K562 (cell line): ENCODE data around the gene MLXIPL. TPM values are rescaled to one million over a fixed set of nuclear protein-coding genes. Genes with fewer than 3 reads are reported as not detected.

ENCODE experiments used
- ATAC-seq: fragments of 200-7000 bp; cut with Tn5 transposase; 3 replicates; pipeline ENCODE4 v1.9.1; 2020; ENCODE audit warnings: moderate library complexity
- BruUV-seq: library from RNA; stranded (reverse); fragments of 400-500 nt; replicated peaks from 2 replicates; lab custom pipeline; 2021; lab: Mats Ljungman, UMichigan
- CTCF ChIA-PET: fragments of 300-600 bp; formaldehyde crosslinking; extraction: SDS; loops from one replicate; lab custom pipeline; 2021; ENCODE audit warnings: low intra/inter-chr PET ratio; lab: Yijun Ruan, JAX
- POLR2A ChIA-PET: fragments of 300-600, 350-650 bp; sonication (Branson Sonifier 250); formaldehyde crosslinking; extraction: SDS; loops from one replicate; lab custom pipeline; 2021; ENCODE audit warnings: antibody characterized with exemption, inconsistent platforms; lab: Yijun Ruan, JAX
- DNase-seq, 4 experiments: peaks; one replicate each; pipeline versions ENCODE4 v3.0.0 to v3.0.0-alpha.2; 2011 to 2018; ENCODE audit warnings: low spot score in 3 of 4, mixed read lengths in 3 of 4; ENCODE audit errors: extremely low read depth in 1 of 4
- FAIRE-seq: peaks from 2 replicates; lab custom pipeline; 2011; peaks lifted over from hg19 to GRCh38; lab: Jason Lieb, UNC
- H2AFZ ChIP-seq: 2 replicates; pipeline ENCODE4 v1.6.0; 2011; ENCODE audit warnings: low read depth, low read length, control low read depth, inconsistent platforms
- H3K27ac ChIP-seq: fragments of 200-600 bp; 3 replicates; pipeline ENCODE4 v1.8.0; 2011; ENCODE audit warnings: low read depth, mild to moderate bottlenecking, control low read depth, inconsistent platforms, low read length, moderate library complexity, mixed read lengths; ENCODE audit errors: extremely low read depth
- H3K27me3 ChIP-seq, 2 experiments: fragments of 300-600 bp in 1 of 2; 2 replicates in 1 of 2; 3 replicates in 1 of 2; pipeline versions ENCODE4 v1.6.0 to v1.8.0; 2011; ENCODE audit warnings: inconsistent platforms in 2 of 2, low read length in 2 of 2, mild to moderate bottlenecking in 1 of 2, mixed read lengths in 1 of 2, moderate library complexity in 1 of 2; ENCODE audit not compliant: control insufficient read depth in 2 of 2, insufficient read depth in 2 of 2
- H3K36me3 ChIP-seq: fragments of 300-600 bp; 3 replicates; pipeline ENCODE4 v1.8.0; 2011; ENCODE audit warnings: mild to moderate bottlenecking, low read length, inconsistent platforms; ENCODE audit not compliant: control insufficient read depth, insufficient read depth
- H3K4me1 ChIP-seq, 2 experiments: fragments of 200-600 bp in 1 of 2; replicated peaks in 1 of 2; 2 replicates in 1 of 2; 3 replicates in 1 of 2; pipeline versions ENCODE4 v1.5.1 to v1.8.0; 2011; ENCODE audit warnings: inconsistent platforms in 2 of 2, low read length in 2 of 2, mild to moderate bottlenecking in 1 of 2, mixed read lengths in 1 of 2, moderate library complexity in 1 of 2; ENCODE audit not compliant: control insufficient read depth in 2 of 2, insufficient read depth in 2 of 2
- H3K4me2 ChIP-seq: 2 replicates; pipeline ENCODE4 v1.6.1; 2011; ENCODE audit warnings: low read length, control low read depth, inconsistent platforms, mixed read lengths; ENCODE audit not compliant: insufficient read depth
- H3K4me3 ChIP-seq: fragments of 200-600 bp; sonication (generic), shearing (Covaris generic); 2 replicates; pipeline ENCODE4 v1.5.1; 2016; ENCODE audit warnings: control low read depth, inconsistent platforms
- H3K79me2 ChIP-seq: fragments of 200-600 bp; 3 replicates; pipeline ENCODE4 v1.8.0; 2011; ENCODE audit warnings: low read length, inconsistent platforms; ENCODE audit not compliant: control insufficient read depth, insufficient read depth
- H3K9ac ChIP-seq, 2 experiments: 2 replicates each; pipeline versions ENCODE4 v1.6.0 to v1.6.1; 2011; ENCODE audit warnings: low read depth in 2 of 2, low read length in 2 of 2, control low read depth in 1 of 2, inconsistent platforms in 1 of 2, mild to moderate bottlenecking in 1 of 2, mixed read lengths in 1 of 2; ENCODE audit not compliant: insufficient read depth in 1 of 2
- H3K9me1 ChIP-seq: one replicate; pipeline ENCODE4 v1.6.0; 2011; ENCODE audit warnings: inconsistent platforms, mild to moderate bottlenecking, low read length, moderate library complexity; ENCODE audit not compliant: control insufficient read depth, insufficient read depth
- H3K9me3 ChIP-seq: replicated peaks from 2 replicates; pipeline ENCODE4 v1.5.1; 2011; ENCODE audit warnings: low read depth, low read length, inconsistent platforms; ENCODE audit not compliant: control insufficient read depth, insufficient read depth
- H4K20me1 ChIP-seq: replicated peaks from 2 replicates; pipeline ENCODE4 v1.6.1; 2011; ENCODE audit warnings: low read length, inconsistent platforms, mixed read lengths; ENCODE audit not compliant: control insufficient read depth, insufficient read depth
- COPS2 ChIP-seq: fragments of 450-650 bp; conservative IDR thresholded peaks from 2 replicates; pipeline ENCODE4 v1.6.1; 2016; ENCODE audit warnings: mild to moderate bottlenecking, moderate library complexity
- ELK3 ChIP-seq: fragments of 450-650 bp; formaldehyde crosslinking; IDR thresholded peaks from 2 replicates; pipeline ENCODE4 v1.4.0; 2020; ENCODE audit warnings: mild to moderate bottlenecking
- ETS2 ChIP-seq: IDR thresholded peaks from 2 replicates; pipeline ENCODE4 v1.6.1; 2016; ENCODE audit warnings: borderline replicate concordance, missing genetic modification characterization, mild to moderate bottlenecking, moderate library complexity, missing compliant biosample characterization; ENCODE audit not compliant: poor library complexity, severe bottlenecking
- FOS ChIP-seq: IDR thresholded peaks from 3 replicates; pipeline ENCODE4 v1.6.1; 2011; ENCODE audit not compliant: insufficient read length; ENCODE audit errors: extremely low read depth
- NFE2L1 ChIP-seq: fragments of 450-650 bp; IDR thresholded peaks from 2 replicates; pipeline ENCODE4 v1.6.1; 2016; ENCODE audit warnings: missing genetic modification characterization, low read depth, mild to moderate bottlenecking, missing compliant biosample characterization, moderate library complexity, borderline replicate concordance
- POLR2B ChIP-seq: fragments of 450-650 bp; IDR thresholded peaks from 2 replicates; pipeline ENCODE4 v1.6.1; 2018; ENCODE audit warnings: low read depth; ENCODE audit not compliant: partially characterized antibody
- TAL1 ChIP-seq: fragments of 450-650 bp; IDR thresholded peaks from 2 replicates; pipeline ENCODE4 v1.6.1; 2016; ENCODE audit warnings: mild to moderate bottlenecking
- ZBTB7A ChIP-seq: IDR thresholded peaks from 2 replicates; pipeline ENCODE4 v1.6.1; 2011; ENCODE audit warnings: low read depth, mild to moderate bottlenecking, low read length, moderate library complexity, borderline replicate concordance; ENCODE audit not compliant: control insufficient read depth
- ZNF165 ChIP-seq: fragments of 250-450 bp; sonication (Bioruptor Pico); IDR thresholded peaks from 2 replicates; pipeline ENCODE4 v1.4.0; 2020; ENCODE audit warnings: borderline replicate concordance
- ZNF354B ChIP-seq: fragments of 250-450 bp; sonication (Bioruptor Pico); IDR thresholded peaks from 2 replicates; pipeline ENCODE4 v1.4.0; 2020
- ZNF785 ChIP-seq: fragments of 250-450 bp; sonication (Bioruptor Pico); IDR thresholded peaks from 2 replicates; pipeline ENCODE4 v1.4.0; 2020; ENCODE audit warnings: mild to moderate bottlenecking
- WGBS: fragments of 100-300 bp; shearing (Covaris generic); methylation state at CpG from one replicate; pipeline ENCODE4 v1.1.6; 2016; ENCODE audit warnings: low coverage, mixed read lengths; ENCODE audit not compliant: insufficient coverage; ENCODE audit errors: missing lambda C conversion rate; 5-methylcytosine and 5-hydroxymethylcytosine counted together
- in situ Hi-C: fragments of 300-500 bp; cut with MboI; formaldehyde crosslinking; loops from 4 replicates; pipeline ENCODE4 v1.15.0; 2018; ENCODE audit warnings: inconsistent platforms, mixed read lengths
- intact Hi-C: fragments of 100-400 bp; cut with micrococcal nuclease; formaldehyde crosslinking; loops from 2 replicates; pipeline ENCODE4 v1.14.2; 2022
- polyA plus RNA-seq, 8 experiments: library from polyadenylated mRNA; depleted of rRNA in 4 of 8; stranded (reverse) in 5 of 8; unstranded in 3 of 8; fragments of >200 nt; fragmentation: Nextera tagmentation in 2 of 8; fragmentation: Illumina TruSeq in 1 of 8; extraction: Ambion mirVana in 2 of 8; extraction: Trizol in 1 of 8; gene quantifications; 2 replicates each; pipeline versions ENCODE4 v1.2.1 to v1.2.3, GENCODE V29; 2011 to 2014; ENCODE audit warnings: inconsistent platforms in 1 of 8, missing spikeins in 1 of 8
- total RNA-seq, 7 experiments: library from RNA; depleted of rRNA in 6 of 7; stranded (reverse); fragments of >200 nt in 6 of 7; fragmentation: Illumina TruSeq in 2 of 7; extraction: Trizol in 2 of 7; gene quantifications; 2 replicates each; pipeline versions ENCODE4 v1.2.1 to v1.2.3, GENCODE V29; 2011 to 2021; ENCODE audit warnings: low replicate concordance in 1 of 7
- TF ChIP-seq, protein P1 (sequence below): fragments of 450-650 bp; formaldehyde crosslinking; IDR thresholded peaks from 2 replicates; pipeline ENCODE4 v1.4.0; 2022; ENCODE audit warnings: missing genetic modification characterization
- TF ChIP-seq, protein P2 (sequence below): fragments of 450-650 bp; IDR thresholded peaks from 2 replicates; pipeline ENCODE4 v1.6.1; 2016
- TF ChIP-seq, protein P3 (sequence below): fragments of 450-650 bp; IDR thresholded peaks from one replicate; pipeline ENCODE4 v1.6.1; 2018; ENCODE audit warnings: mild to moderate bottlenecking, moderate library complexity; ENCODE audit not compliant: partially characterized antibody
- TF ChIP-seq, protein P4 (sequence below): IDR thresholded peaks from 2 replicates; pipeline ENCODE4 v1.6.1; 2011; ENCODE audit warnings: borderline replicate concordance, low read depth, mild to moderate bottlenecking, moderate library complexity, low read length; ENCODE audit not compliant: insufficient read depth, poor library complexity, severe bottlenecking

MLXIPL gene
- total and polyA plus RNA-seq, 9 of the 15 experiments (the other 6 are each of a cell fraction or from before 2014, with no cell fraction given): 0.11 to 18.4 (median 1.4) TPM

DNA sequence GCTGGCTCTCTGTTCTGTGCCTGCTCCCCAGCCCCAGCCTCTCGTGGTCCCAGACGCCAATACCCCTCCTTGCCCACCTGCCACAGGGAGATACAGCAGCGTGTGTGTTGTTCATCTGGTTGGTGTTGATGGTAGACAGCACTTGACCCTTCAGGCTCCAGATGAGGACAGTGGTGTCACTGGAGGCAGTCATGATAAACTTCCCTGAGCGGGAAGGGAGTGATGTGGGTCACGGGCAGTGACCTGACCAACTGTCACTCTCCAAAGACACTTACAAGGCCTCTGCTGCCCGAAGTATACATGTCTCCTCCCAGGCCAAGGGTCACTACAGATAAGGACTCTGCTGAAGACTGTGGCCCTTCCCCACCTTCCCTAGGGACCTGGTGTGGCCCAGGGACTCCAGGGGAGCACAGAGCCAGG, 51.5 kb downstream of the MLXIPL start:
- Histone ChIP-seq H3K9me1 (peaks cover 9% of the 10 kb centered on the region), H3K36me3 (peaks cover 79% of the 10 kb centered on the region)
- TF ChIP-seq ZBTB7A (no peak), ZNF785 (CRISPR knock-in tag) (no peak), COPS2 (no peak), ZNF354B (no peak), FOS (no peak), TAL1 (peak; percentile 74; the same call in 1 of the 2 replicates), ELK3 (CRISPR knock-in tag) (no peak), POLR2B (no peak), ETS2 (tag) (no peak), NFE2L1 (no peak), ZNF165 (CRISPR knock-in tag) (no peak)
- TF ChIP-seq, protein P1, sequence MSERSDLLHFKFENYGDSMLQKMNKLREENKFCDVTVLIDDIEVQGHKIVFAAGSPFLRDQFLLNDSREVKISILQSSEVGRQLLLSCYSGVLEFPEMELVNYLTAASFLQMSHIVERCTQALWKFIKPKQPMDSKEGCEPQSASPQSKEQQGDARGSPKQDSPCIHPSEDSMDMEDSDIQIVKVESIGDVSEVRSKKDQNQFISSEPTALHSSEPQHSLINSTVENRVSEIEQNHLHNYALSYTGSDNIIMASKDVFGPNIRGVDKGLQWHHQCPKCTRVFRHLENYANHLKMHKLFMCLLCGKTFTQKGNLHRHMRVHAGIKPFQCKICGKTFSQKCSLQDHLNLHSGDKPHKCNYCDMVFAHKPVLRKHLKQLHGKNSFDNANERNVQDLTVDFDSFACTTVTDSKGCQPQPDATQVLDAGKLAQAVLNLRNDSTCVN (CRISPR knock-in tag): no peak
- TF ChIP-seq, protein P2, sequence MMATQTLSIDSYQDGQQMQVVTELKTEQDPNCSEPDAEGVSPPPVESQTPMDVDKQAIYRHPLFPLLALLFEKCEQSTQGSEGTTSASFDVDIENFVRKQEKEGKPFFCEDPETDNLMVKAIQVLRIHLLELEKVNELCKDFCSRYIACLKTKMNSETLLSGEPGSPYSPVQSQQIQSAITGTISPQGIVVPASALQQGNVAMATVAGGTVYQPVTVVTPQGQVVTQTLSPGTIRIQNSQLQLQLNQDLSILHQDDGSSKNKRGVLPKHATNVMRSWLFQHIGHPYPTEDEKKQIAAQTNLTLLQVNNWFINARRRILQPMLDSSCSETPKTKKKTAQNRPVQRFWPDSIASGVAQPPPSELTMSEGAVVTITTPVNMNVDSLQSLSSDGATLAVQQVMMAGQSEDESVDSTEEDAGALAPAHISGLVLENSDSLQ: peak; percentile 91
- TF ChIP-seq, protein P3, sequence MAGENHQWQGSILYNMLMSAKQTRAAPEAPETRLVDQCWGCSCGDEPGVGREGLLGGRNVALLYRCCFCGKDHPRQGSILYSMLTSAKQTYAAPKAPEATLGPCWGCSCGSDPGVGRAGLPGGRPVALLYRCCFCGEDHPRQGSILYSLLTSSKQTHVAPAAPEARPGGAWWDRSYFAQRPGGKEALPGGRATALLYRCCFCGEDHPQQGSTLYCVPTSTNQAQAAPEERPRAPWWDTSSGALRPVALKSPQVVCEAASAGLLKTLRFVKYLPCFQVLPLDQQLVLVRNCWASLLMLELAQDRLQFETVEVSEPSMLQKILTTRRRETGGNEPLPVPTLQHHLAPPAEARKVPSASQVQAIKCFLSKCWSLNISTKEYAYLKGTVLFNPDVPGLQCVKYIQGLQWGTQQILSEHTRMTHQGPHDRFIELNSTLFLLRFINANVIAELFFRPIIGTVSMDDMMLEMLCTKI: no peak
- TF ChIP-seq, protein P4, sequence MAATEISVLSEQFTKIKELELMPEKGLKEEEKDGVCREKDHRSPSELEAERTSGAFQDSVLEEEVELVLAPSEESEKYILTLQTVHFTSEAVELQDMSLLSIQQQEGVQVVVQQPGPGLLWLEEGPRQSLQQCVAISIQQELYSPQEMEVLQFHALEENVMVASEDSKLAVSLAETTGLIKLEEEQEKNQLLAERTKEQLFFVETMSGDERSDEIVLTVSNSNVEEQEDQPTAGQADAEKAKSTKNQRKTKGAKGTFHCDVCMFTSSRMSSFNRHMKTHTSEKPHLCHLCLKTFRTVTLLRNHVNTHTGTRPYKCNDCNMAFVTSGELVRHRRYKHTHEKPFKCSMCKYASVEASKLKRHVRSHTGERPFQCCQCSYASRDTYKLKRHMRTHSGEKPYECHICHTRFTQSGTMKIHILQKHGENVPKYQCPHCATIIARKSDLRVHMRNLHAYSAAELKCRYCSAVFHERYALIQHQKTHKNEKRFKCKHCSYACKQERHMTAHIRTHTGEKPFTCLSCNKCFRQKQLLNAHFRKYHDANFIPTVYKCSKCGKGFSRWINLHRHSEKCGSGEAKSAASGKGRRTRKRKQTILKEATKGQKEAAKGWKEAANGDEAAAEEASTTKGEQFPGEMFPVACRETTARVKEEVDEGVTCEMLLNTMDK: no peak

More for the DNA sequence above, 51.5 kb downstream of the MLXIPL start:
- intact Hi-C loops (no loop called here), in situ Hi-C loops (no loop called here)
- peak; percentile 59 to 95 (median 76) for DNase-seq
- Histone ChIP-seq H3K9ac (peak overlapping the region; percentile 13 to 86; a peak in 3 of 4 replicates), H3K4me3 (no peak overlapping the region), H4K20me1 (peaks cover 44% of the 10 kb centered on the region), H3K27me3 (no peaks in the 10 kb centered on the region), H3K4me2 (peak overlapping the region; percentile 61), H2AFZ (no peak overlapping the region), H3K27ac (peak overlapping the region; percentile 73), H3K9me3 (no peaks in the 10 kb centered on the region), H3K4me1 (peaks cover 46 to 61% of the 10 kb centered on the region in 2 experiments), H3K79me2 (peaks cover 60% of the 10 kb centered on the region)
- BruUV-seq: no TSS peak
- POLR2A ChIA-PET: interaction anchor here (0.6 to 2.4 kb wide), 3 partner anchors 11 to 147 kb away, joined by 3 to 7 read pairs (median 4); no protein-coding TSS in a partner anchor
- peak; percentile 98 for FAIRE-seq
- WGBS: 0% methylated on average over 6 of the region's 6 CpGs
- ATAC-seq: peak; percentile 86
- CTCF ChIA-PET: no interaction called here
